ENCODE results near the gene ERMAP.

The ERMAP gene

GRCh38 chr1:42822800-42823392 is 6.0 kb downstream of the ERMAP start:
- peaks cover 2% of the 10 kb centered on the region for H3K36me3 Mint-ChIP-seq (ENCODE audit: low read depth)
- H3K27ac Mint-ChIP-seq: no peak overlapping the region
- no peak for DNase-seq
- no peaks in the 10 kb centered on the region for H3K27me3 Mint-ChIP-seq
- no peak overlapping the region for H3K4me3 Mint-ChIP-seq
- peaks cover 12% of the 10 kb centered on the region for H3K4me1 Mint-ChIP-seq (ENCODE audit: low read depth)
- H3K9me3 Mint-ChIP-seq: no peaks in the 10 kb centered on the region

GRCh38 chr1:42824481-42825035 is 7.6 kb downstream of the ERMAP start:
- Mint-ChIP-seq H3K4me1 (ENCODE audit: low read depth) (peaks cover 9% of the 10 kb centered on the region), H3K4me3 (no peak overlapping the region), H3K9me3 (no peaks in the 10 kb centered on the region), H3K36me3 (ENCODE audit: low read depth) (peaks cover 2% of the 10 kb centered on the region), H3K27ac (no peak overlapping the region), H3K27me3 (no peaks in the 10 kb centered on the region)
- DNase-seq: no peak

GRCh38 chr1:42825036-42825851 is 8.3 kb downstream of the ERMAP start:
- Mint-ChIP-seq H3K27me3 (no peaks in the 10 kb centered on the region), H3K4me3 (no peak overlapping the region), H3K9me3 (no peaks in the 10 kb centered on the region), H3K27ac (no peak overlapping the region), H3K4me1 (ENCODE audit: low read depth) (peaks cover 9% of the 10 kb centered on the region), H3K36me3 (ENCODE audit: low read depth) (peaks cover 2% of the 10 kb centered on the region)
- no peak for DNase-seq

GRCh38 chr1:42830631-42831030 is 13.7 kb downstream of the ERMAP start:
- Mint-ChIP-seq H3K27me3 (no peaks in the 10 kb centered on the region), H3K36me3 (ENCODE audit: low read depth) (no peaks in the 10 kb centered on the region), H3K4me3 (no peak overlapping the region), H3K9me3 (no peaks in the 10 kb centered on the region), H3K27ac (no peak overlapping the region), H3K4me1 (ENCODE audit: low read depth) (no peaks in the 10 kb centered on the region)
- no peak for DNase-seq

GRCh38 chr1:42831273-42831672 is 14.4 kb downstream of the ERMAP start:
- Mint-ChIP-seq H3K4me3 (no peak overlapping the region), H3K27me3 (no peaks in the 10 kb centered on the region), H3K4me1 (ENCODE audit: low read depth) (no peaks in the 10 kb centered on the region), H3K9me3 (no peaks in the 10 kb centered on the region), H3K36me3 (ENCODE audit: low read depth) (no peaks in the 10 kb centered on the region), H3K27ac (no peak overlapping the region)
- no peak for DNase-seq

GRCh38 chr1:42832641-42833240 is 15.8 kb downstream of the ERMAP start:
- Mint-ChIP-seq H3K4me1 (ENCODE audit: low read depth) (no peaks in the 10 kb centered on the region), H3K9me3 (no peaks in the 10 kb centered on the region), H3K27me3 (no peaks in the 10 kb centered on the region), H3K27ac (no peak overlapping the region), H3K4me3 (no peak overlapping the region), H3K36me3 (ENCODE audit: low read depth) (no peaks in the 10 kb centered on the region)
- DNase-seq: no peak

GRCh38 chr1:42833981-42834380 is 17.1 kb downstream of the ERMAP start:
- H3K27ac Mint-ChIP-seq: no peak overlapping the region

GRCh38 chr1:42834803-42835202 is 17.9 kb downstream of the ERMAP start:
- no peak overlapping the region for H3K27ac Mint-ChIP-seq

More at GRCh38 chr1:42833981-42834380, 17.1 kb downstream of the ERMAP start:
- no peaks in the 10 kb centered on the region for H3K9me3 Mint-ChIP-seq
- no peaks in the 10 kb centered on the region for H3K36me3 Mint-ChIP-seq (ENCODE audit: low read depth)
- H3K4me3 Mint-ChIP-seq: no peak overlapping the region
- H3K27me3 Mint-ChIP-seq: no peaks in the 10 kb centered on the region
- H3K4me1 Mint-ChIP-seq (ENCODE audit: low read depth): no peaks in the 10 kb centered on the region
- no peak for DNase-seq

GRCh38 chr1:42835422-42835821 is 18.5 kb downstream of the ERMAP start:
- H3K4me1 Mint-ChIP-seq (ENCODE audit: low read depth): no peaks in the 10 kb centered on the region
- no peaks in the 10 kb centered on the region for H3K27me3 Mint-ChIP-seq
- no peak for DNase-seq
- no peaks in the 10 kb centered on the region for H3K9me3 Mint-ChIP-seq
- no peaks in the 10 kb centered on the region for H3K36me3 Mint-ChIP-seq (ENCODE audit: low read depth)
- H3K4me3 Mint-ChIP-seq: no peak overlapping the region
- no peak overlapping the region for H3K27ac Mint-ChIP-seq

More at GRCh38 chr1:42834803-42835202, 17.9 kb downstream of the ERMAP start:
- Mint-ChIP-seq H3K4me1 (ENCODE audit: low read depth) (no peaks in the 10 kb centered on the region), H3K27me3 (no peaks in the 10 kb centered on the region), H3K36me3 (ENCODE audit: low read depth) (no peaks in the 10 kb centered on the region), H3K9me3 (no peaks in the 10 kb centered on the region), H3K4me3 (no peak overlapping the region)
- no peak for DNase-seq

GRCh38 chr1:42837709-42838108 is 20.8 kb downstream of the ERMAP start:
- no peak for DNase-seq

GRCh38 chr1:42838482-42839190 is 21.7 kb downstream of the ERMAP start:
- Mint-ChIP-seq H3K4me1 (ENCODE audit: low read depth) (no peaks in the 10 kb centered on the region), H3K4me3 (no peak overlapping the region), H3K36me3 (ENCODE audit: low read depth) (peaks cover 14% of the 10 kb centered on the region), H3K27me3 (no peaks in the 10 kb centered on the region), H3K9me3 (no peaks in the 10 kb centered on the region), H3K27ac (no peak overlapping the region)
- no peak for DNase-seq

More at GRCh38 chr1:42837709-42838108, 20.8 kb downstream of the ERMAP start:
- Mint-ChIP-seq H3K4me1 (ENCODE audit: low read depth) (no peaks in the 10 kb centered on the region), H3K27me3 (no peaks in the 10 kb centered on the region), H3K4me3 (no peak overlapping the region), H3K27ac (no peak overlapping the region), H3K36me3 (ENCODE audit: low read depth) (peaks cover 6% of the 10 kb centered on the region), H3K9me3 (no peaks in the 10 kb centered on the region)

- H3K4me3 Mint-ChIP-seq: no peak overlapping the region
- no peaks in the 10 kb centered on the region for H3K27me3 Mint-ChIP-seq
- peaks cover 12% of the 10 kb centered on the region for H3K4me1 Mint-ChIP-seq (ENCODE audit: low read depth)
- peaks cover 17% of the 10 kb centered on the region for H3K36me3 Mint-ChIP-seq (ENCODE audit: low read depth)
- no peaks in the 10 kb centered on the region for H3K9me3 Mint-ChIP-seq
- no peak overlapping the region for H3K27ac Mint-ChIP-seq
- DNase-seq: no peak
Measured at GRCh38 chr1:42841010-42841409, 24.1 kb downstream of the ERMAP start.

GRCh38 chr1:42841440-42842147 is 24.7 kb downstream of the ERMAP start:
- H3K36me3 Mint-ChIP-seq (ENCODE audit: low read depth): peaks cover 20% of the 10 kb centered on the region
- peaks cover 14% of the 10 kb centered on the region for H3K4me1 Mint-ChIP-seq (ENCODE audit: low read depth)
- no peaks in the 10 kb centered on the region for H3K9me3 Mint-ChIP-seq
- no peaks in the 10 kb centered on the region for H3K27me3 Mint-ChIP-seq
- no peak for DNase-seq
- H3K4me3 Mint-ChIP-seq: no peak overlapping the region
- H3K27ac Mint-ChIP-seq: no peak overlapping the region

GRCh38 chr1:42844592-42845140 is 27.7 kb downstream of the ERMAP start:
- H3K4me3 Mint-ChIP-seq: no peak overlapping the region
- peaks cover 41% of the 10 kb centered on the region for H3K4me1 Mint-ChIP-seq (ENCODE audit: low read depth)
- H3K27me3 Mint-ChIP-seq: no peaks in the 10 kb centered on the region
- H3K27ac Mint-ChIP-seq: no peak overlapping the region
- peaks cover 50% of the 10 kb centered on the region for H3K36me3 Mint-ChIP-seq (ENCODE audit: low read depth)
- DNase-seq: no peak
- no peaks in the 10 kb centered on the region for H3K9me3 Mint-ChIP-seq
